Amniotic epithelial cell (primary cell): ENCODE measurements around the gene GSTM5.
"Not testable (repeated sequence)": the region's sequence is repeated elsewhere in the genome, so short reads cannot be mapped to it uniquely, and the experiment has no call there.

Experiments used
- DNase-seq: peaks from one replicate; pipeline ENCODE4 v3.0.0-alpha.2; 2010; ENCODE audit warnings: low read depth

The GSTM5 gene

GRCh38 chr1:109728870-109729269 lies 16.8 kb downstream of the GSTM5 start:
- no peak for DNase-seq

DNA sequence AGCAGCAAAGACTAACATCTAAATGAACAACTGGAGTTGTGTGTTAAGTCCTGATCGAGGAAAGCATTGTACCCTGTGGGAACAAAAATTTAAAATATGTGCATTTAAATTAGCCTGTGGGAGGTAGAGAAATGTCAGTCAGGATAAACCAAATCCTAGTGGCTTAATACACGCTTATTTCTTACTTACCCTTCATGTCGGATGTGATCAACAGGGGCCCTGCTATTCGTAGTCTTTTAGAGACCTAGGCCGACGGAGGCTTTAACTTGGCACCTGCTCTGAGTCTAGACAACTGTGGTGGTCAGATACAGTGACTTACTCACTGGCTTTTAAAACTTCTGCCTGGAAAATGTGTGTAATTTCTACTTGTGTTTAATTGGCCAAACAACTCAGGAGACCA lies 18.6 kb downstream of the GSTM5 start:
- DNase-seq: no peak

GRCh38 chr1:109732390-109732881 lies 20.4 kb downstream of the GSTM5 start:
- no peak for DNase-seq

GRCh38 chr1:109733236-109733870 lies 21.3 kb downstream of the GSTM5 start:
- DNase-seq: no peak

- DNase-seq: peak; percentile 49
These were observed 27.9 kb downstream of the GSTM5 start for GRCh38 chr1:109739738-109740614.

DNA sequence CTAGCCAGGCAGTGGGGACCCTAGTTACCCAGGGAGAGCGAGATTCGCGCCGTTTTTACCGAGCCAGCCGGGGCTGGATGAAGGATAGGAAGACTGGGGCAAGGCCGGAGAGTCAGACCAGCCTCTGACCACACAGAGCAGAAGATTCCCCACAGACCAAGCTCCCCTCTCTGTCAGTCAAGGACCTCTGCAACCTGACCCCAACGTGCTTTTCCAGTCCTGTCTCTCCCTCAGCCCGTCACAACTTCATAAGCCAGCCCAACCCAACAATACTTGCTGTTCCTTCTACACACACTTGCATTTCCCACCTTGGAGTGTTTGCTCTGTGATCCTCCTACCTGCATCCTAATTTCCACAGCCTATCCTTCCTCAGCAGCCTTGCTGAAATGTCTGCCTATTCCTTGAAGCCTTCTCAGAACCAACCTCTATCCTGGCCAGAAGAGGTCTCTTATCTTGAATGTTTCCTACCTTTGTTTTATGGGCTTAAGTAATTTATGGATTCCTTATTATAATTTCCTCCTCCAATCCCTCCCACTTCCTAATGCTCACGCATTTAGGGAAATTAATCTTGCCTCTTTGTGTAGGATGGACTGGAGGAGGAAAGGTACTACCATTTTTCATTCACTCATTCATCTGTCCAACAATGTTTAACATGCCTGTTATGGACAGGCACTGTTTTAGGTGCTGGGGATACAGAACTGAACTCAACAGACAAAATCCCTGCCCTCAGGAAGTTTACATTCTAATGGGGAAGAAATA lies 28.7 kb downstream of the GSTM5 start, which contains the start of gene GSTM3:
GSTM3 (minus strand) TSS at position 424 of the 759 bp plus-strand sequence. CDS start 751 bp downstream, outside the sequence.
- no peak for DNase-seq

GRCh38 chr1:109748311-109748710 lies 36.3 kb downstream of the GSTM5 start:
- DNase-seq: not testable (repeated sequence)

GRCh38 chr1:109749221-109749620 lies 37.2 kb downstream of the GSTM5 start:
- no peak for DNase-seq

DNA sequence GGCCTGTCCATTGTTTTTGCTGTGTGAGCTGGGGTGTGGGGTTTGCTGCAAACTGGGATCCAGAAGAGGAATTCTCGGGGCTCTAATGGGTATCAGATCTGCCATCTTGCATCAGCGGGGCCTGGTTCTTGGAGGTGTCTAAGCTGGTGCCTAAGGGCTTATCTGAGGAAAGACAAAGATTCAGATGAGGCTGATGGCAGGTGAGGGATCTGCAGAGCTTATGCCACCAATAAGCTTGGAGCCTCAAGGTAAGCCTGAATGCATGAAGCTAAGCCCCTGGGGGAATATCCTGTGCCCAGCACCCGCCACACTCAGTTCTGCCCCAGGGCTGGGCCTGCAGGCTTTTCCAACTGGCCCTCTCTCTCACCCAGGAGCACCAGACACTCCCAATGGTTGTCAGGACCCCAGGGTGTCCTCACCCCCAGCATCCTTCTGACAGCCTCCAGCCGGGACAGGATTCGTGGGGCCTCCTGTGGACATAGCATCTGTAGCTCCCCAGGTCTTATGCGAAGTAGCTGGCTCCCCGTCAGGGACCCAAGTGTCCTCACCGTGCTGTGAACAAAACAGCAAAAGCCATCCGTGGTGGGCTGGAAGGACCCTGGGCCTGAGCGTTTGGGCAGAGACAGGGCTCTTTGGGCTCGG lies 38.3 kb downstream of the GSTM5 start:
- no peak for DNase-seq

GRCh38 chr1:109750920-109751319 lies 38.9 kb downstream of the GSTM5 start:
- no peak for DNase-seq

GRCh38 chr1:109751531-109752260 lies 39.6 kb downstream of the GSTM5 start:
- DNase-seq: no peak

DNA sequence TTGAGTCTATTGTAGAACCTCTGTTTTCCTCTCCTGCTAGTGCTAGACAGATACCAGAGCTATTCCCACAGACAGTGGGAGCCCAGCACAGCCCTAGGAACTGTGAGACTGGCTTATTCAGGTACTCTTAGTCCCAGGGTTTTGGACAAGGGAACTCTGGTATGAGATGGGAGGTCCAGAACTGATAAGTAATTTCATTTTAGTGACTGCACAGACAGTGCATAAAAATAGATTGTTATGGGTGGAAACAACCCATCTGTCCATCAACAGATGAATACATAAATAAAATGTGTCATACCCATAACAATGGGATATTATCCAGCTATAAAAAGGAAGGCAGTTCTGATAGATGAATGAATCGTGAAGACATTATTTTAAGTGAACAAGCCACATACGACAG lies 42.7 kb downstream of the GSTM5 start:
- DNase-seq: no peak

GRCh38 chr1:109756325-109756724 lies 44.3 kb downstream of the GSTM5 start:
- DNase-seq: not testable (repeated sequence)

DNA sequence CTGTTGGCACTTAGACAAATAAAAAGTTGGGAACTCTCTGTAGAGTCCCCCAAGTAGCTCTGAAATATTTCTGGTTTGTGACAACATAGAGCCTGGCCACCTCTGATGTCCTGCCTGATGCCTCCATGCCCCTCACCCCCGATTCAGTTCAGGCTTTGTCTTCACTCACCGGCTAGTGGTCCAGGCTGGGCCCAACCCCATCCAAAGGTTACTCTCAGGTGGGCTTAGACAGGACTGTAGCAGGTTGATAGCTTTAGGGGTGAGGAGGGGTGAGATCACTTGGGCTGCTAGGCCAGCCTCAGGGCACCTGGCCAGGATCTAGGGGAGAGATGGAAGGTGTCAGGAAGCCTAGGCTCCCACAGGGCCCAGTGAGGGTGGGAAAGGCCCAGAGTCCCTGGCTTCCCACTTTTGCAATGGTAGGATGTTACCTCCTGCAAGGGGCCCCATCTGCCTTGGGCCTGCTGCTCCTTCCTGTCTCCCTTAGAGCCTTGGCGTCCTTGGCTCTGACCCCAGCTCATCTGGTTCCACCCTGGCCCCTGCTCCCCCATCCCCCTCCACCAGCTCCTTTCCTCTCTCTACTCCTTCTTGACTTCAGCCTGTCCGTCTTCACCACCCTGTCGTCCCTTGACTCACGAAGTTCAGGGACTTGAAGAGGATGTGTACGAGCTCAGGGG lies 44.9 kb downstream of the GSTM5 start:
- DNase-seq: no peak

GRCh38 chr1:109757936-109758786 lies 46.1 kb downstream of the GSTM5 start:
- DNase-seq: no peak

- no peak for DNase-seq
These were observed 47.7 kb downstream of the GSTM5 start for GRCh38 chr1:109759513-109760334.

- DNase-seq: no peak
These were observed 48.7 kb downstream of the GSTM5 start for GRCh38 chr1:109760581-109761226.
